ENCODE results near the gene KCNAB1.
"Not testable (repeated sequence)": the region's sequence is repeated elsewhere in the genome, so short reads cannot be mapped to it uniquely, and the experiment has no call there.

Gene KCNAB1

DNA sequence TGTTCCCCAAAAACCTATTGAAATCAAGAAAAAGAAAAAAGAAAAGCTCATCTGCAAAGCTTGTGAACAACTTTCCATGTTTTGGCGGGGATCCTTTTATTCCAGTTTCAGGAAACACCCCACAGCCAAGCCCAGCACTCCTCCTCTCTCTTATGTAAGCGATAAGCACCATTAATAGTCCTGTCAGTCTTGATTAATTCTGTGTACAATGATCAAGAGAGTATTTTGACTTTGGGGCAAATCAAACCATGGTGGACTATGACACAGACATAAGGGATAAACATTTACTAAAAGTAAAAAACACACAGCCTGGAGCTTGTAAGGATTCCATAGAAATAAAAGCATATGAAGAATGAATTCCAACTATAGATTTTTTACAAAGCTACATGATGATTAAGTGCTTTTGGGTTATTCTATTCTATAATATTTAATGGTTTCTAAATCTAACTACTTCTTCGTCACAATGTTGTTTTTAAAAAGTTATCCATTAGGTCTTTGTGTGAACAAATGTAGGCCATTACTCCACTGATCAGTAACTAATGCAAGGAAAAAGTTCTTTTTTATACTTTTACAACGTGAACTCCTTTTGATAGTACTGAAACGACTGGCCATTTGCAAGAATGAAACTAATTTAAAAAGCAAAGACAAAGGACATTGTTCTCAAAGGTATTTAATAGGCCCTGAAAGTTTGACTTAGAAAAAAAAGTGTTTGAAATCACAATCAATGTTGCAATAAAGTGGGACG lies 106.5 kb downstream of the KCNAB1 start:
- Histone ChIP-seq H3K4me3 (ENCODE audit: insufficient read depth, low read length, poor library complexity, severe bottlenecking) (no peak overlapping the region), H3K9ac (ENCODE audit: low read length) (no peak overlapping the region), H3K4me2 (ENCODE audit: low read depth, low read length, poor library complexity, severe bottlenecking) (no peak overlapping the region), H4K20me1 (ENCODE audit: low read depth, low read length) (no peaks in the 10 kb centered on the region), H3F3A (ENCODE audit: insufficient read depth) (no peaks in the 10 kb centered on the region), H3K79me2 (ENCODE audit: insufficient read depth, low read length) (no peaks in the 10 kb centered on the region), H3K9me3 (ENCODE audit: insufficient read depth, low read length) (no peaks in the 10 kb centered on the region), H3K36me3 (ENCODE audit: low read length) (no peaks in the 10 kb centered on the region), H3K27me3 (ENCODE audit: low read length) (no peaks in the 10 kb centered on the region), H3K9me2 (replicated peaks; ENCODE audit: insufficient read depth, low read length) (no peaks in the 10 kb centered on the region), H3K27ac (ENCODE audit: low read depth, low read length) (no peak overlapping the region), H2AFZ (ENCODE audit: low read depth, low read length, severe bottlenecking) (no peak overlapping the region)
- TF ChIP-seq, protein P1, sequence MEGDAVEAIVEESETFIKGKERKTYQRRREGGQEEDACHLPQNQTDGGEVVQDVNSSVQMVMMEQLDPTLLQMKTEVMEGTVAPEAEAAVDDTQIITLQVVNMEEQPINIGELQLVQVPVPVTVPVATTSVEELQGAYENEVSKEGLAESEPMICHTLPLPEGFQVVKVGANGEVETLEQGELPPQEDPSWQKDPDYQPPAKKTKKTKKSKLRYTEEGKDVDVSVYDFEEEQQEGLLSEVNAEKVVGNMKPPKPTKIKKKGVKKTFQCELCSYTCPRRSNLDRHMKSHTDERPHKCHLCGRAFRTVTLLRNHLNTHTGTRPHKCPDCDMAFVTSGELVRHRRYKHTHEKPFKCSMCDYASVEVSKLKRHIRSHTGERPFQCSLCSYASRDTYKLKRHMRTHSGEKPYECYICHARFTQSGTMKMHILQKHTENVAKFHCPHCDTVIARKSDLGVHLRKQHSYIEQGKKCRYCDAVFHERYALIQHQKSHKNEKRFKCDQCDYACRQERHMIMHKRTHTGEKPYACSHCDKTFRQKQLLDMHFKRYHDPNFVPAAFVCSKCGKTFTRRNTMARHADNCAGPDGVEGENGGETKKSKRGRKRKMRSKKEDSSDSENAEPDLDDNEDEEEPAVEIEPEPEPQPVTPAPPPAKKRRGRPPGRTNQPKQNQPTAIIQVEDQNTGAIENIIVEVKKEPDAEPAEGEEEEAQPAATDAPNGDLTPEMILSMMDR (IDR thresholded peaks at IDR 0.05; ENCODE audit: insufficient read depth, low read length, poor library complexity, severe bottlenecking): no peak
- TF ChIP-seq EZH2phosphoT487 (conservative IDR thresholded peaks at IDR 0.05; ENCODE audit: low read length): no peak

DNA sequence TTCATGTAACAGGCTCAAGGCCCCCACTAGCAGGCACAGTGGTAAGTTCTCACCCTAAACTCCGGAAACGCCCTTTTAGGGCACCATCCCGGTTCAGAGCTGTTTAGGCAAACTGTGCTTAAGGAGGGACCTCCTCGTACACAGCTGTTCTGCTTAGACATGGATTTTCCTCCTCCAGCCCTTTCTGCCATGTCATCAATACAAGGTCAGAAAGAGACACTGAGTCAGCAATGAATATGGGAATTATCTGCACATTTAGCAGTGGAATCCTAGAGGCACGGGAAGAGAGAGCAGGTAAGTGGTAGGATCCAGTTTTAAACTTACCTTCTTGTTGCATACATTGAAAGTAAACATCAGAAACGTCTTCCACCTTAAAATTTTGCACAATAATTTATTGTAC lies 107.3 kb downstream of the KCNAB1 start:
- Histone ChIP-seq H3K79me2 (ENCODE audit: insufficient read depth, low read length) (no peaks in the 10 kb centered on the region), H3K9me2 (replicated peaks; ENCODE audit: insufficient read depth, low read length) (no peaks in the 10 kb centered on the region), H3K36me3 (ENCODE audit: low read length) (no peaks in the 10 kb centered on the region), H3K27ac (ENCODE audit: low read depth, low read length) (no peak overlapping the region), H3K9me3 (ENCODE audit: insufficient read depth, low read length) (no peaks in the 10 kb centered on the region), H3K4me2 (ENCODE audit: low read depth, low read length, poor library complexity, severe bottlenecking) (no peak overlapping the region), H3K4me3 (ENCODE audit: insufficient read depth, low read length, poor library complexity, severe bottlenecking) (no peak overlapping the region), H3F3A (ENCODE audit: insufficient read depth) (no peaks in the 10 kb centered on the region), H2AFZ (ENCODE audit: low read depth, low read length, severe bottlenecking) (no peak overlapping the region), H4K20me1 (ENCODE audit: low read depth, low read length) (no peaks in the 10 kb centered on the region), H3K27me3 (ENCODE audit: low read length) (no peaks in the 10 kb centered on the region), H3K9ac (ENCODE audit: low read length) (no peak overlapping the region)
- TF ChIP-seq, protein P1 (IDR thresholded peaks at IDR 0.05; ENCODE audit: insufficient read depth, low read length, poor library complexity, severe bottlenecking): no peak
- TF ChIP-seq EZH2phosphoT487 (conservative IDR thresholded peaks at IDR 0.05; ENCODE audit: low read length): no peak

DNA sequence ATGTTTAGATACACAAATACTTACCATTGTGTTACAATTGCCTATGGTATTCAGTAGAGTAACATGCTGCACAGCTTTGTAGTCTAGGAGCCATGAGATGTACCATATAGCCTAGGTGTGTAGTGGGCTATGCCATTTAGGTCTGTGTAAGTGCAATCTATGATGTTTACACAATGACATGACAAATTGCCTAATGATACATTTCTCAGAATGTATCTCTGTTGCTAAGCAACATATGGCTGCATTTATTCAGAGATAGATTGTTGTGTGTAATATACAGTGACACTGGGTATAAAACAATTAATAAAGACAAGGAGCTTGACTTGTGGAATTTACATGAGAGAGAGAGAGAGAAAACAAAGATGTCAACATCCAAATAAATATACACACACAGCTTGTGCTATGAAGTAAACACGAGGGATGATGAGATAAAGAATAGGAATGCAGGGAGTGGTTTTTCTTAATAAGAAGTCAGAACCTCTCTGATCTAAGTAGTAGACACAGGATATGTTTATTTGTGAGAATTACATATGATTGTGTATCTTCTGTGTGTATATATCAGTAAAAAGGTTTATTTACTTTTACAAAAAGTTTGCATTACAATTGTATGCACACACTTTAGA lies 110.0 kb downstream of the KCNAB1 start:
- Histone ChIP-seq H3K4me2 (ENCODE audit: low read depth, low read length, poor library complexity, severe bottlenecking) (no peak overlapping the region), H3F3A (ENCODE audit: insufficient read depth) (no peaks in the 10 kb centered on the region), H3K27me3 (ENCODE audit: low read length) (no peaks in the 10 kb centered on the region), H3K9me2 (replicated peaks; ENCODE audit: insufficient read depth, low read length) (no peaks in the 10 kb centered on the region), H3K27ac (ENCODE audit: low read depth, low read length) (no peak overlapping the region), H2AFZ (ENCODE audit: low read depth, low read length, severe bottlenecking) (no peak overlapping the region), H3K9me3 (ENCODE audit: insufficient read depth, low read length) (no peaks in the 10 kb centered on the region), H3K79me2 (ENCODE audit: insufficient read depth, low read length) (no peaks in the 10 kb centered on the region), H4K20me1 (ENCODE audit: low read depth, low read length) (no peaks in the 10 kb centered on the region), H3K36me3 (ENCODE audit: low read length) (no peaks in the 10 kb centered on the region), H3K4me3 (ENCODE audit: insufficient read depth, low read length, poor library complexity, severe bottlenecking) (no peak overlapping the region), H3K9ac (ENCODE audit: low read length) (no peak overlapping the region)
- TF ChIP-seq EZH2phosphoT487 (conservative IDR thresholded peaks at IDR 0.05; ENCODE audit: low read length): no peak
- TF ChIP-seq, protein P1 (IDR thresholded peaks at IDR 0.05; ENCODE audit: insufficient read depth, low read length, poor library complexity, severe bottlenecking): no peak

DNA sequence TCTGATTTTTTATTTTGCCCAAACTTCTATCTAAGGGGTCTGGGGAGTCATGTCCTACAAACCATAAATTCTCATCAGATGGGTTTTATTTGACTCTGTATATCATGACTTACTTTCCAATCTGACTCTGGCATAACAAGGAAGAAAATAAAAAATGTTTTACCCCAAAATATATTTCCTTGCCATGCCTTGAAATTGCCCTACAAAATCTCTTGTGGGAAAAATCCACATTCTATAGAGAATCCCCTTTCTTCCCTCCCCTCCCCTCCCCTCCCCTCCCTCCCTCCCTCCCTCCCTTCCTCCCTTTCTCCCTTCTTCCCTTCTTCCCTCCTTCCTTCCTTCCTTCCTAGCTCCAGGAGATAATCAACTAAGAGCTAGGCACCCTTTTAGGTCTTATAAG lies 110.8 kb downstream of the KCNAB1 start:
- H2AFZ ChIP-seq (ENCODE audit: low read depth, low read length, severe bottlenecking); H3K9me2 ChIP-seq (replicated peaks; ENCODE audit: insufficient read depth, low read length); H4K20me1 ChIP-seq (ENCODE audit: low read depth, low read length); H3F3A ChIP-seq (ENCODE audit: insufficient read depth); H3K4me2 ChIP-seq (ENCODE audit: low read depth, low read length, poor library complexity, severe bottlenecking); H3K27me3 ChIP-seq (ENCODE audit: low read length); H3K9ac ChIP-seq (ENCODE audit: low read length); H3K4me3 ChIP-seq (ENCODE audit: insufficient read depth, low read length, poor library complexity, severe bottlenecking); H3K79me2 ChIP-seq (ENCODE audit: insufficient read depth, low read length); H3K27ac ChIP-seq (ENCODE audit: low read depth, low read length); H3K9me3 ChIP-seq (ENCODE audit: insufficient read depth, low read length); H3K36me3 ChIP-seq (ENCODE audit: low read length): not testable (repeated sequence)
